Loucy (cell line): ENCODE measurements around the gene CBLN3.

Experiments
- CTCF ChIP-seq: fragments of 200-600 bp; sonication (generic); conservative IDR thresholded peaks from 2 replicates; pipeline ENCODE4 v1.5.1; 2014; ENCODE audit warnings: mild to moderate bottlenecking, antibody characterized with exemption, low read length
- EZH2phosphoT487 ChIP-seq: fragments of 200-600 bp; IDR thresholded peaks from 2 replicates; pipeline ENCODE4 v1.6.1; 2018; ENCODE audit warnings: antibody characterized with exemption, mild to moderate bottlenecking, moderate library complexity, borderline replicate concordance

- no peak for TF ChIP-seq CTCF
- TF ChIP-seq EZH2phosphoT487 = no peak
Measured at GRCh38 chr14:24401810-24402702, 27.4 kb downstream of the CBLN3 start.
